ENCODE measurements around the gene MSANTD2.
A peak's percentile ranks its signal among the peaks of the same experiment; 100 is the strongest.

MSANTD2 gene

DNA sequence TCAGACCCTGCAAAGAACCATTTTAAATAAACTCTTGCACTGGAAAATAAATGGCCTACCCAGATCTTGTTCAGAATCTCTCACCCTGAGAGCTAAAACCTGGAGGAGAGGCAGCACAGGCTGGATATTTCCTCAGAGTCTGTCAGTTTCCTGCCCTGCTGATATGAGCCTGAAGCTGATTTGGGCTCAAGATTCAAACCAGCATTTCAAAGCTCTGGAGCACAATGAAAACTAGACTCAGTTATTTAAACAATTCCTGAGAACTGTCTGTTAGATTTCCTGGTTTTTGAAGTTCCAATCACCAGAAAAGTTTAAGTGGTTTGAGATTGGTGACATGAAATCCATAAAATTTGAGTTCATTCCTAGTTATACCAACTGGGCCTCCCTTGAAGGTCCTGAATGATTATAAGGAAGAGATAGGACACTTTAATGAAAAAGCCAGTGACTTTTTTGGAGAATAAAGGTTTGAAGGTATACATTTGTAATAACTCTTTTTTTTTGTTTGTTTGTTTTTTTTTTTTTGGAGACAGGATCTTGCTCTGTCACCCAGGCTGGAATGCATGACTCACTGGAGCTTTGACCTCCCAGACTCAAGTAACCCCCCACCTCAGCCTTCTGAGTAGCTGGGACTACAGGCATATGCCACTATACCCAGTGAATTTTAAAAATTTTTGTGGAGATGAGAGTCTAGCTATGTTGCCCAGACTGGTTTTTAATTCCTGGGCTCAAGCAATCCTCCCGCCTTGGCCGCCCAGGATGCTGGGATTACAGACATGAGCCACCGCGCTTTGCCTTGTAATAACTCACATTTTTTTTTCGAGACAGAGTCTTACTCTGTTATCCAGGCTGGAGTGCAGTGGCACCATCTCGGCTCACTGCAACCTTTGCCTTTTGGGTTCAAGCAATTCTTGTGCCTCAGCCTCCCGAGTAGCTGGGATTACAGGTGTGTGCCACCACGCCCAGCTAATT, 30.1 kb downstream of the MSANTD2 start:
- no peak for DNase-seq

DNA sequence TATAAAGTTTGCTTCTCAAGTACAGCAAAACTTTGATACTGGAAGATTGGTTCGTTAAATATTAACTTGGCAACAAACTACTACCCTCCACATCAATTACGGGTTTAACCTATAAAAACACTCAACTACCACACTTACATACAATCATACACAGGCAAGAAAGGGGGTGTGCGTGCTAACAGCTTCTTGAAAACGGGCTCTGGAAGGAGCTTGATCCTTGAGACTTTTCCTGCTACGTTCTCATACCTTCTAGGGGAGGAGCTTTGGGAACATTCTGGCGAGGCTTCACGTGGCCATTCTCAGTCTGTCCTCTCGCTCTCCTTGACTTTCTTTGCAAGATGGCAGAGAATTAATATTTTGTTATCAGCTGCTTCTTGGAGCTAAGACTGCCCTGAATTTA, 31.3 kb downstream of the MSANTD2 start:
- DNase-seq, result no peak

DNA sequence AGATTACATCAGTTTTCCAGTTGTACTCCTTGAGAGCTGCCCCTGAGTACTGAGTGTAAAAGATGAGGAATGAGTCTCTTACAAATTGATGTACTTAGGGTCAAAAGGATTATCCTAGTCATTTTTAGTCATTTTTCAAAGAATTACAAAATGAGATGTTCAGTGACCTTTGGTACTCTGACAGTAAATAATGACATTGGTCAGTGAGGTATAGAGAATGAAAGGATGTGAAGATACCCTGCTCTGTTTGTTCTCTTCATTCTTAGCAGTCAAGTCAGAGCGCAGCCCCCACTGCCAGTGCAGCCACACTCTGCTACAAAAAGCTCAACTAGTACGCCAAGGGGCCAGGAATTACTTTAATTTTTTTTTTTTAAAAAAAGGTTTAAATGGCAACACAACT, 34.0 kb downstream of the MSANTD2 start:
- DNase-seq, result no peak

DNA sequence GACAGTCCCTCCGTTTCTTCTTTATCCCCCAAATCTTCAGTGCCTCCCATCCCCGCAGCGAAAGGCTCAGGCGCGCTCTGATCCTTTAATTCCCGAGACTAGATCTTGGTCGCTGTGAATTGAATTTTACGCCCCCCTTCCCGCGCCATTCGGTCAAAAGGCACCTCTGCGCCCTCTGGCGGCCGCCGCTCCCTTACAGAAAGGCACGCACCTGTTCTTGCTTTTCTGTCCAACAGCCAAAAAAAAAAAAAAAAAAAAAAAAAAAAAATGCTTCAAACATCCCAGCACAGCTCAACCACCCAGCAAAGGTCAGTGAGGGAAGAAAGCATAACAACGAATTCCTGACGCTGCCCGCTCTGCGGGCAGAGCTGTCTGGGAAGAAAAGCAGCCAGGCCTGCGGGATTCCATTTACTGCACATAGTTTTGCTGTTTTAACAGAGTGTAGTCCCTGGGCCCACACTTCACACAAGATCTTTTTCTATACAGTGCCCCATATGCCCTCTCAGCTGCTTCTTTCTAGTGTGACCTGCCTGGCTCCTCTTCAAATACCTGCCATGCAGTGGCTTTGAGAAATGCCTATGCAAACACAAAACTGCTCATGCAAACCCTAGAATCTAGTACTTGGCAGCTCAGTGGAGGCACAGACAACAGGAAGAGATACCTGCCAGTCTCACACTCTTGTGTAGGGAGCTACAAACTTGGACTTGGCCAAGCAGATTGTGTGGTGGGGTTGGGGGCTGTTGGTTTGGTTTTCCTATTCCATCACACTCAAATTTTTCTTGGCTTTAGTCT, 36.9 kb downstream of the MSANTD2 start:
- DNase-seq, result peak; percentile 71

DNA sequence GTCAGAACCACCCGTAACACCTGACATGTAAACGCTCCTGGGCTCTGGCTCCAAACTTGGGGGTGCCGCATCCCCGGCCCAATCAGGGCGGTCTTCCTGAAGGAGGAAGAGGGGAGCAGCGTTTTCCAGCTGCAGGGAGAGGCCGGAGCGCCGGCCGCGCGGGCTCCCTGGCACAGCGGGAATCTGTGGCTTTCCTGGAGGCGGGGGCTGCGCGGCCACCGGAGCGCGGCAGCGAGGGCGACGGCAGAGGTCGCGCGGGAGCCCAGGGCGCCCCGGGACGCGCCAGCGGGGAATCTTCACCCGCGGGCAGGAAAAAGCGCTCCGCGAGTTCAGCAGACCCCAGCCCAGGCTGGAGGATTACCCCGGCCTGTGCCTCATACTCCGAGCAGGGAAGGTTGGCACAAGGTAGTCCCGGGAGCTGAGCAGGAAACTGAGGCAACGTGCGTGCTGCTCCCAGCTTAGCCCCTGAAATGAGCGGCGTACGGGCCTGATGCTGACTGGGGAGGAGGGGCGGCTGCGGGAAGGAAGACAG, 37.5 kb downstream of the MSANTD2 start:
- no peak for DNase-seq

DNA sequence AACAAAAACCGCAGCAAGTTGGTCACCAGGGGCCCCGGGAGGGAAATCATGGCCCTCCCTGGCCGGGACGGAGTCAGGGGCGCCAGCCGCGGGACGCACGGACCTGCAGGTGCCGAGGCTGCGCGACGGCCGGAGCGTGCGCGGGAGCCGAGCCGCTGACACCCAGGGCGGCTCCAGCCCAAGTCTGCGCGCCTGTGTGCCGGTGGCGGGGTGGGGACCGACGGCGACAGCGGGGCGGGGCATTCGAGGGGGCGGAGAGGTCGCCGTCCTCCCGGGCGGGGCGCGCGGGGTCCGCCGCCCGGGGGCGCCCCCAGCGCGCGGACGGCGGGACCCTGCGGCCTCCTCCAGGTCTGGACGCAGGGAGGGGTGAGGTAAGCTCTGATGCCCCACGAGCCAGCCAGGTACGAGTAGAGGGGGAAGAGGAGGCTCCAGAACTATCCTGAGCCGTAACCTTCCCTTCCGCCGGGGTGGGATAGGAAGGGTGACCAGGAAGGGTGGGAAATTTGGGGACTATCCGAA, 38.0 kb downstream of the MSANTD2 start, which contains the start of gene ESAM:
TSS of gene ESAM (minus strand) at position 186 of the 519 bp plus-strand sequence. CDS start at position 50, 136 bp downstream.
- peak; percentile 8 for DNase-seq

DNA sequence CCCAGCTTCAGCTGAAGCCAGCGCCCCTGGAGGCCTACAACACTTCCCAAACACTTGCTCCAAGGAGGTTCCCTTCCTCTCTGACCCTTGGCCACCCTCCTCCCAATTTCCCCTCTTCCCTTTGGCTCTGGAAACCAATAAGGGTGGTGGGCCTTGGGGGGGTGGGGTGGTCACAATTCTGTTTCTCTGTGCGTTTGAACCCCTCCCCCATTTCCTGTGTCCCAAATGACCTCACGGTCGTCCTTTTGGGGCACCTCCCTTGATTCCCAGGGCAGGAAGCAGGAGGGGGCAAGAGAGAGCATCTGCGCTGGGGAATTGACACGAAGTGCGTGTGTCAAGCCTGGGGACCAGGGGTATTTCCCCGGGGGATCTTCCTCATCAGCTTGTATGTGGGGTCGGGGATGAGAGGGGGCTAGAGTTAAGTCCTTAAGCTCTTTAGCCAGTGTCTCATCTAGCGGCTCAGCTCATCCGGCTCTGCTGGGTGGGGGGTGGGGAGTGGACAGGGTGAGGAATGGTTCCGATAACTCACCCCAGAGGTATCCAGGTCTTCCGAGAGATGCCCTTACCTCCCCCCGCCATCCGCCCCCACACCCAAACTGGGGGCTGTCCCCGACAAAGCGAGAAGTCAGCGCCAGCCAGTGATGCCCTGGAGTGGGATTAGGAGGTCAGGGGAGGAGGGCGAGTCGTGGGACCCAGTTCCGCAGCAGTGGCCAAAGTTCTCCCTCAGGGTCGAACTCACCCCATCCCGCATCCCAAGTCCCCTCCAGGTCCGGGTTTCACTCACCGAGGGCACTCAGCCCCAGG, 38.7 kb downstream of the MSANTD2 start:
- no peak for DNase-seq

DNA sequence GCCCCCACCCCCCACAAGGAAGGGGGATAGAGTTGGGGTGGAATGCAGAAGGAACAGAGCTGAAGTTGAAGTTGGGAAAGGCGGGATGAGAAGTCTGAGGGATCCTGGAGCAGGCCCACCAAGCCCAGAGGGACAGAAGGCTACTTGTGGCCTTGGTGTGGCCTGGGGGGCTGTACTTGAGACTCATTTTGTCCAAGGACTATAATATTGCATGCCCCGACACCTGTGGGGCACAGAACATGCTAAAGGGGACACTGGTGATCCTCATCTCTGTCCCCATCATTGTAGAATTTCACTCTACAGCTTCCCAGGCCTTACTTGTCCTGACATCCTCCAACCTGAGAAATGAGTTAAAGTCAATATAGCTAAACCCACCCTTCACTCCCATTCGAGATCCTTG, 39.4 kb downstream of the MSANTD2 start:
- DNase-seq, result no peak

GRCh38 chr11:124760205-124760652, 40.0 kb downstream of the MSANTD2 start:
- no peak for DNase-seq

- no peak for DNase-seq
These were observed 40.7 kb downstream of the MSANTD2 start for GRCh38 chr11:124759266-124760204.

- DNase-seq, result peak; percentile 59
These were observed 41.6 kb downstream of the MSANTD2 start for GRCh38 chr11:124758355-124759265.

DNA sequence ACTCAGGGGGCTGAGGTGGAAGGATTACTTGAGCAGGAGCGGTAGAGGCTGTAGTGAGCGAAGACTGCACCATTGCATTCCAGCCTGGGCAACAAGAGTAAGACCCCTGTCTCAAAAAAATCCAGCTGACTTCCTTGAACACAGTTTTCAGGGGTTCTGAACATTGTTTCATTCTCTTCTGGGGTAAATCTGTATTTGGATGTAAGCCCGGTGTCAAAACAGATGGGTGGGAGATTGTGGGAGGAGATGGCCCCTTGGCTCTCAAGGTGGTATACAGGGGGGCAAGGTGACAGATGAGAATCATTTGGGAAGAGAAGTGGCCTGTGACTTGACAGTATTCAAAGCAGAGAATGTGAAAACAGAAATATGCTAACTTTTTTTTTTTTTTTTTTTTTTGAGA, 42.9 kb downstream of the MSANTD2 start:
- no peak for DNase-seq

DNA sequence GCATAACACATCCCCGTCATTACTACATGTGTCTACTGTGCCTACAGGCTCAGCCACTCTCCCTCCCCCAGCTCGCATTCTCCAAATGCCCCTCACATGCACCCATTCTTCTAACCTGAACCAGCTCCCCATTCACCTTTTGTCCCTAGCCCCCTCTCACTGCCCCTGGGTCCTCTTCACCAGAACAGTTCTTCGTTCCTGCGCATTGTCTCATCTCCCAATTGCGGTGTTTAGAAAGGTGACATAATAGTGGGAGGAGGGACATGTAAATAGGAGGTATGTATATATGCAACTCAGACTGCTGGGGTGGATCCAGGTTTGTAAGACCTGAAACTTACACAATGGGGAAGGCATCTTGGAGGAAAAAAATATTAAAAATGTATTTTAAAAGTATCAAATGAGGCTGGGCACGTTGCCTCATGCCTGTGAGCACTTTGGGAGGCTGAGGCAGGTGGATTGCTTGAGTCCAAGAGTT, 43.4 kb downstream of the MSANTD2 start:
- no peak for DNase-seq

GRCh38 chr11:124756033-124756752, 44.0 kb downstream of the MSANTD2 start:
- DNase-seq, result no peak

GRCh38 chr11:124754710-124755109, 45.5 kb downstream of the MSANTD2 start:
- DNase-seq, result no peak

- no peak for DNase-seq
These were observed 45.9 kb downstream of the MSANTD2 start for GRCh38 chr11:124754309-124754708.

GRCh38 chr11:124753624-124754023, 46.6 kb downstream of the MSANTD2 start:
- DNase-seq, result no peak

DNA sequence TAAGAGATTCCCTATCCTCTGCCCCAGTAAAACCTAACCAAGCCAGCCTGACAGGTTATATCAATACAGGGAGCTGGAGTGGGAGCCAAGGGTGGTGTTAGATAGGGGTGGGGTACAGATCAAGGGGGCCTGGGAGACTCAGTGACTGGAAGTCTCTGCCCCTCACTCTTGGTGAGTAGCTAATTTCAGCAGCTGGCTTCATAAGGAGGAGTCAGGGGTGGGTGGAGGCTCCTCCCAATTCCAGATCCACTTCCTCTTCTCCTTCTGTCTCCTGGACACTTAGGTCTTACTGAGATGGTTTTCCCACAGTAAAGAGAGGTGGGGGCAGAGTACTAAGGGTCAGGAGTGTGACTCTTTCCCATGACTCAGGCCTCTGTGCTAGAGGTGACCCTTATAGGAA, 47.0 kb downstream of the MSANTD2 start:
- DNase-seq, result no peak

DNA sequence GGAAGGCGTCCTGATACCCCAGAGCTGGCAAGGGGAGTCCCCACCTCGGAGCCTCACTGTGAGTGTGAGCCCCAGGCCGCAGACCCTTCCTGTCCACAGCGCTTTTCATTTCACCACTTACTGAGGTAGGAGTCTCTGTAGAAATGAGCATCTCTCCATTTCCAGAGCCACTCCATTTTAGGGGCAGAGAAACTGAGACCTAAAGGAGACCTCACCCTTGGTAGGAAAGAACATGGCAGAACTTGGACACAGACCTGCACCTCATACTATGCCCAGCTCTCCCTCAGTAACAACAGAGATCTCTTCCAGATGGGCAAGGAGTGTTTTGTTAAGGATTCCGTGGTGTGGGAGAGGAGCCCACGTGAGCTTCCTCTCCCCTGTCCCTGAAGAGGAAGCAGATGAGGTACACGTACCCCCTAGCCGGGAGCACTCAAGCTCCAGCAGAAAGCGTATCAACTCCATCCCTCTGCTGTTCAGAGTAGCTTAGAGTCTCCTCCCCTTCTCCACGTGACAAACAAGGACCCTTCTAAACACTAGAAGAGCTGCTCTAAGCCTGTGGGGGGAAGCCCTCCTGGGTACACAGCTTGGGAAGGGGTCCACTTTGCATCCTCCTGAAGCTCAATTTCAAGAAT, 47.6 kb downstream of the MSANTD2 start:
- DNase-seq, result no peak
